ENCODE results near the gene DLG3.

Gene DLG3

DNA sequence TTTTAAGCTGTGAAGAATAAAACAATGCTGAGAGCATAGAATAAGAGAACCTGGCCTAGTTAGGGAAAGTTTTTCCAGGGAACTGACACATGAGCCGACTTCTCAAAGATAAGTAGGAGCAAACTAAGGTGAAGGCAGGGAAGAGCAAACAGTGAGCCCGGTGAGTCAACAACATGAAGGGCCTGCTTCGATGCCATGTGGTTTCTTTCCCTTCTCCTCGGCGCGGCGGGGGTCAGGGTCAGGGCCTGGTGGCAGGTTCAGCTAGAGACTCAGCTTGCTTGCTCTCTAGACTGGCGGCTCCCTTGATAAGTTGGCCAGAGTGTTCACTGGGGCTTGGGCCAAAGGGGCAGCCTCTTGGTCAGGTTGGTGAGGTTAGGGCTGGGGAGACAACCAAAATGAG lies 81.1 kb downstream of the DLG3 start:
- DNase-seq, result no peak

DNA sequence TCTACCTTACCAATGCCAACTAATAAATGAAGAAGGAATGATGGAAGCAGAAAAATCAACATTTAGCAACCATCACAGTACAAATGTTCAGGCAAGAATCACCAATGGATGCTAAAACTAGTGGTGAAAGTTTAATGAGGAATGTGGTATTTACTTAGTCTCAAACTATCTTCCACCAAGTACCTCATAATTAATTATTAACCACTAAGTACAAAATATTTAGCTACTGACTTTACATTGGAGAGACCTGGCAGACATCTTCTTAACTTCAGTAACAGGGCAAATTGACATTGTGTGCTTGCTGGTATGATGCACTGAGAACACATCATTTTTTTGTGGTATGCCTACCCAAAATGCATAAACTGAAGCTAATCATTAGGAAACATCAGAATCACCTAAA lies 82.4 kb downstream of the DLG3 start:
- no peak for DNase-seq

DNA sequence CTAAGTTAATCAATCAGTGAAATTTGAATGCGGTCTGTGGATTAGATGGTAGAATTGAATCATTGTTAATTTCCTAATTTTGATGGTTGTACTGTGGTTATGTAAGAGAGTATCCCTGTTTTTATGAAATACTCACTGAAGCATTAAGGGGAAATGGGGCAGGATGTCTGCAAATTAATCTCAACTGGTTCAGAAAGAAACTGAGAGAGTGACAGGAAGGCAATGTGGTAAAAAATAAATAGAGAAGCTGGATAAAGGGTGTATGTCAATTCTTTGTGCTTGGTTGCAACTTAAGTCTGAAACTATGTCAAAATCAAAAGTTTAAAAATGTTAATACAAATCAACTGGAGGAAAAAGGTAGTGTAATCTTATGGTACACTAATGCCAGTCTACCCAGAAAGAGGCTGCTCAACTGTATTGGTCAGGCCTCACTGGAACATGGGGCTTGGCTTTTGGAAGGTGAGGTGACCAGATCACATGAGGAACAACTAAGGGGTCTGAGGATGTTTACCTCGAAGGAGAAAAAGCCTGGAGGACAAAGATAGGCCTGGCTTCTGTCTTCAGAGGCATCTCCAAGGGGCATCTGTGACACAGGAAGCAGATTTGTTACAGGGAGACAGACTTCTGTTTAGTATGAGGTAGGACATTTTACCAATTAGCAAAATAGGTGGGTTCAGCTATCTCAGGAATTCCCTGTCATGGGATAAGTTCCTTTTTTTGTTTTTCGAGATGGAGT lies 83.1 kb downstream of the DLG3 start:
- DNase-seq, result no peak

DNA sequence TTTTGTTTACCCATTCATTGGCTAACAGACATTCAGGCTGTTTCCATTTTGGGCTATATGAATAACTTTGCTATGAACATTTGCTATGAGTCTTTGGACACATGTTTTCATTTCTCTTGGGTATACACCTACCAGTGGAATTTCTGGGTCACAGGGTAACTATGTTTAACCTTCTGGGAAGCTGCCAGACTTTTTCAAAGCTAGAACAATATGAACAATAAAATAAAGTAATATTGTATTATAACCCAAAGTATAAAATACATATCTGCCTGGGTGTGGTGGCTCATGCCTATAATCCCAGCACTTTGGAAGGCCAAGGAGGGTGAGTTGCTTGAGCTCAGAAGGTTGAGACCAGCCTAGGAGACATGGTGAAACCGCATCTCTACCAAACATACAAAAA lies 90.6 kb downstream of the DLG3 start:
- no peak for DNase-seq

DNA sequence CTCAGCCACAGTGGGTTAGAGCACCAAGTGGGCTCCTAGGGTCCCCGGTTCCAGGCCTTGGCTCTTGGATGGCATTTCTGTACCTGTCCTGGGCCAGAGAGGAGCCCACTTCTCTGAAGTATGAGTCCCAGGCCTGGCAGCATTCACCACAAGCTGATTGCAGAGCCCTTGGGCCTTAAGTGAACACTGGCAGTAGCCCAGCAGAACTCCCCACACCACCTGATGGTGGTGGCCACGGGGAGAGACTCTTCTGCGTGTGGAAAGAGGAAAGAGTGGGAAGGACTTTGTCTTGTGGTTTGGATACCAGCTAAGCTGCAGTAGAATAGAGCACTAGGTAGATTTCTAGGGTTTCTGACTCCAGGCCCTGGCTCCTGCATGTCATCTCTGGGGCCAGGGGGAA lies 104.8 kb downstream of the DLG3 start:
- DNase-seq, result no peak

DNA sequence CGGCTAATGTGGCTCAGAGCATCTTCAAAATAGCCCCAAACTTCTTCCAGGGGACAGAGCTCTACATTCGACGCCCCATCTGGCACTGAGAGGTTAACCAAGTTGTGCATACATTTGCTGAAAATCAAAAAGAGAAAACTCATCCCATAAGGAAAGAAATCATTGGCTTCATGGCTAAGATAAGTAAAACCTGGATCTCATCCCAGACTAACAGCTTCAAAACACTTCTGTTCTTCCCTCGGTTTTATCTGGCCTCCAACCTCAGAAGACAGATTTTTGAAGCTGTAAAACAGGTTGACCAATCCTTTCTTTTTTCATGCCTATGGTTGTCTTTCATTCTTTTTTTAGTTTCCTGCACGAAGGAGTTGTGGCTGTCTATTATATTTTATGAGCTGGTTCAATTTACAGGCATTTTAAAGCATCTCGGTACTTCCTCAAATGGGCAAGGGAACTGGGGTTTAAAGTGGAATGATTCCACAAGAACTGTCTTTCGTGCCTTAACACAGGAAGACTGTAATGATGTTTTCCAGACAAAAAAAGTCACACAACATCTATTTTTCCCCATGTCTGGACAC lies 107.6 kb downstream of the DLG3 start:
- DNase-seq, result no peak

DNA sequence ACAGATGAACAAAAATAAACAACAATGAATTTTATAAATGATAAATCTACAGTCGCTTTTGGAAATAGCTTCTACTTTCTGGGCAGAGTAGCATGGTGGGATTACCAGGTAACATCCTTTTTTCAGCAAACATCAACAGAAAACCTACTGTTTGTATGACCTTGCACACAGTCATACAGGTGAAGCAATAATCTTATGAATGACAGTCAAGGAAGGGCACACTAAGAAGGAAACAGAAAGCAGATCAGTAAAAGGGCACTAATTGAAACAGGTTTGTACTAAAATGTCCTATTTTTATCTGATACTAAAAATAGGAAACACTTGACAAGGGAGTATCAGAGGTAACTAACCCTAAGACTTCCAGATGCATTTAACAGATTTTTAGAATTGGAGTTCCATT lies 108.9 kb downstream of the DLG3 start:
- no peak for DNase-seq

DNA sequence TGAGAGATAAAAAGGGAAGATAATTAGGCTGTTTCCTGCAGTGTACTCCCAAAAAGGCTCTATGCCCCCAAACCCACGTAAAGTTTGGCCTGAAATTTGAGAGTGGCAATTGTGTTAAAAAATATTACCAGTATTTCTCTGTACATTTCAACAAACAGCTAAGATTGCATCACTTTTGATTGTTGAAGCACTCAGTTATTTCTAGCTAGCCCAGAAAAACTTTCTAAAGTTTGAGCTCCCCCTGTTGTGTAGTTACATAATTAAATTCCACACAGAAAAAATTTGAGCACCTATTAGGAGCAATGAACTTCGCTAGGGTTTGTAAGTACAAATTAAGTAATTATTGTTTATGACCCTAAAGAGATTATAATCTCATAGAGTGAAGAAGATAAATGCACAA lies 109.4 kb downstream of the DLG3 start:
- no peak for DNase-seq

DNA sequence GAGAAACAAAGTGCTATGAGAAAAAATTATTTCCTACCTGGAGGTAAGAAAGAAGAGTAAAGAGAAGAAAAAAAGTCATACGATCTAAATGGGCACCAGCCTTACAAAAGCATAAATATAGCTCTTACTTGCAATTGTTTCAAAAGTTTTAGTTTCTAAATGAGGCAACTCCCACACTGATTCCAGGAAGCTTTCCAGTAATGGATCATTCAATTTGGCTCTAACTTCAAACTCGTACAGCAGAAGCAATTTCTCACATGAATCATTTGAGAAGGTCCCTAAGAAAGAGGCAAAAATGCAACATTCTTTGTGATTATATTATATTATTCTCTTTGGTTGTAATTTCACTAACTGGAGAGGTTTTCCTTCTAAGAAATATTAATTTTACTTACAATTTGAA lies 109.9 kb downstream of the DLG3 start:
- no peak for DNase-seq

DNA sequence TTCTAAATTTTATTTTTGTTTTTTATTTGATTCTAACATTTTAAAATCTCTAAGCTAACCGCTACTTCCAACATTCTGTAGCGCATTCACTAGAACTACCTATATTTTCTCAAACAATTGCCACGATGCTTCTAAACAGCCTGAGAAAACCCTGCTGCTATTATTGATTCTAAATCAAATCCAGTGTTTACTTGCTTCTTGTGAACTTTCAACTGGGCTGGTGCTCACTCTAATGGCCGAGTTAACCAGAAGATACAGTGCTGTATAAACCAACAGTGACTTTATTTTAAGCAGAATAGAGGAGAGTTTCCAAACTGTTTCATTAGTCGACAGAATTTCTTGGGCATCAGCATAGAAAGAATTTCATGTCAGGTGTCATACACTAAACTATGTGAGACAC lies 110.3 kb downstream of the DLG3 start:
- no peak for DNase-seq

All from stimulated activated naive CD4-positive, alpha-beta T cell (primary cell).